AG04450 (cell line): ENCODE measurements around the gene LIMK2. TPM values are rescaled to one million over a fixed set of nuclear protein-coding genes. Genes with fewer than 3 reads are reported as not detected.

Experiments used
- CTCF ChIA-PET: fragments of 300-600, 350-600 bp; formaldehyde crosslinking; extraction: SDS; loops from one replicate; lab custom pipeline; 2022; ENCODE audit warnings: antibody characterized with exemption, inconsistent platforms; lab: Charles Lee
- POLR2A ChIA-PET: fragments of 350-600 bp; formaldehyde crosslinking; extraction: SDS; loops from one replicate; lab custom pipeline; 2021; ENCODE audit warnings: antibody characterized with exemption, inconsistent platforms; lab: Yijun Ruan, JAX
- DNase-seq: peaks from one replicate; pipeline ENCODE4 v3.0.0-alpha.2; 2011; ENCODE audit warnings: low read depth, low spot score
- H3K27ac ChIP-seq: one replicate; pipeline ENCODE4 v1.5.1; 2012; ENCODE audit warnings: low read depth, low read length, control low read depth
- H3K27me3 ChIP-seq: one replicate; pipeline ENCODE4 v1.6.0; 2012; ENCODE audit warnings: low read length; ENCODE audit not compliant: control insufficient read depth, insufficient read depth
- H3K4me3 ChIP-seq: 2 replicates; pipeline ENCODE4 v1.5.1; 2011; ENCODE audit warnings: mild to moderate bottlenecking, low read depth, low read length, control low read depth
- H3K9me3 ChIP-seq: 2 replicates; pipeline ENCODE4 v1.5.1; 2012; ENCODE audit warnings: low read length; ENCODE audit not compliant: control insufficient read depth, insufficient read depth
- CTCF ChIP-seq: IDR thresholded peaks from 2 replicates; pipeline ENCODE4 v1.5.1; 2011; ENCODE audit warnings: low read depth, low read length, control low read depth, inconsistent platforms
- polyA plus RNA-seq: library from polyadenylated mRNA; depleted of rRNA; stranded (reverse); fragments of >200 nt; gene quantifications from 2 replicates; pipeline ENCODE4 v1.2.3, GENCODE V29; 2011

Gene LIMK2
- polyA plus RNA-seq, 1 experiment, result 5.0 TPM

- POLR2A ChIA-PET, result interaction anchor here (0.6 to 1.2 kb wide), 7 partner anchors 28 to 304 kb away, joined by 3 to 6 read pairs (median 3); partner anchors contain the start of genes LIMK2 and PATZ1
- CTCF ChIA-PET, result interaction anchor here (0.5 to 2.7 kb wide), 21 partner anchors 8 to 1013 kb away, joined by 3 to 22 read pairs (median 4); partner anchors contain the start of gene SELENOM
- H3K9me3 ChIP-seq, result no peaks in the 10 kb centered on the region
- peak within 1 kb of the TSS; percentile 87 for H3K4me3 ChIP-seq
- peak; percentile 70 for DNase-seq
- H3K27ac ChIP-seq, result peak within 1 kb of the TSS; percentile 61
- H3K27me3 ChIP-seq, result no peaks in the 10 kb centered on the region
- TF ChIP-seq CTCF, result peak; percentile 55
These were observed 80.3 kb downstream of the LIMK2 start, which contains the start of gene PIK3IP1 for GRCh38 chr22:31292236-31292989. TSS of gene PIK3IP1 (minus strand) at chr22:31292488. CDS start at chr22:31292344, 144 bp downstream.

- Histone ChIP-seq H3K4me3 (no peak overlapping the region), H3K27ac (no peak overlapping the region), H3K27me3 (no peaks in the 10 kb centered on the region), H3K9me3 (no peaks in the 10 kb centered on the region)
- no peak for DNase-seq
- ChIA-PET POLR2A (no interaction called here), CTCF (interaction anchor here (4.4 to 10.3 kb wide), 2 partner anchors 18 to 22 kb away, joined by 26 to 100 read pairs; no protein-coding TSS in a partner anchor)
- no peak for TF ChIP-seq CTCF
These were observed 83.3 kb downstream of the LIMK2 start for GRCh38 chr22:31295360-31295759.

GRCh38 chr22:31295831-31296657 lies 83.9 kb downstream of the LIMK2 start:
- TF ChIP-seq CTCF, result no peak
- no peak overlapping the region for H3K4me3 ChIP-seq
- H3K27ac ChIP-seq, result no peak overlapping the region
- DNase-seq, result no peak
- ChIA-PET POLR2A (no interaction called here), CTCF (interaction anchor here (0.5 to 10.3 kb wide), 3 partner anchors 17 to 142 kb away, joined by 3 to 100 read pairs (median 26); no protein-coding TSS in a partner anchor)
- H3K27me3 ChIP-seq, result no peaks in the 10 kb centered on the region
- no peaks in the 10 kb centered on the region for H3K9me3 ChIP-seq

- CTCF ChIA-PET, result interaction anchor here (1.0 to 10.3 kb wide), 2 partner anchors 8 to 12 kb away, joined by 4 to 100 read pairs; partner anchors contain the start of gene PIK3IP1
- no peak for DNase-seq
- no peak overlapping the region for H3K27ac ChIP-seq
- TF ChIP-seq CTCF, result no peak
- no peaks in the 10 kb centered on the region for H3K27me3 ChIP-seq
- POLR2A ChIA-PET, result no interaction called here
- no peak overlapping the region for H3K4me3 ChIP-seq
- H3K9me3 ChIP-seq, result no peaks in the 10 kb centered on the region
These were observed 88.8 kb downstream of the LIMK2 start for GRCh38 chr22:31300896-31301295.
